Measurements from ENCODE around the gene SPTA1. TPM values are rescaled to one million over a fixed set of nuclear protein-coding genes. Genes with fewer than 3 reads are reported as not detected.
"Not testable (repeated sequence)": the region's sequence is repeated elsewhere in the genome, so short reads cannot be mapped to it uniquely, and the experiment has no call there.

Gene SPTA1
- not detected for polyA plus RNA-seq (2013, experiment 1 of 2; ENCODE audit: insufficient read length)
- polyA plus RNA-seq (2013, experiment 2 of 2; ENCODE audit: insufficient read length): not detected

- DNase-seq: no peak
These were observed at the start of gene SPTA1 for GRCh38 chr1:158686111-158687009. Gene SPTA1 (minus strand): TSS chr1:158686715. CDS start chr1:158686517, 198 bp downstream.

- DNase-seq: no peak
These were observed 49.3 kb upstream of the SPTA1 start for GRCh38 chr1:158735848-158736247.

GRCh38 chr1:158732524-158732923 is 46.0 kb upstream of the SPTA1 start:
- DNase-seq: no peak

- DNase-seq: no peak
These were observed 45.2 kb upstream of the SPTA1 start for GRCh38 chr1:158731707-158732106.

GRCh38 chr1:158730453-158730852 is 43.9 kb upstream of the SPTA1 start:
- DNase-seq: no peak

- DNase-seq: no peak
These were observed 42.2 kb upstream of the SPTA1 start for GRCh38 chr1:158728510-158729225.

- DNase-seq: no peak
These were observed 37.9 kb upstream of the SPTA1 start for GRCh38 chr1:158724442-158724841.

- DNase-seq: no peak
These were observed 34.1 kb upstream of the SPTA1 start, which contains the start of gene OR6K3 for GRCh38 chr1:158720620-158721019. Gene OR6K3 (minus strand): TSS chr1:158720720. CDS start chr1:158718115, 2,605 bp downstream.

- no peak for DNase-seq
These were observed 33.1 kb upstream of the SPTA1 start for GRCh38 chr1:158719664-158720063.

- no peak for DNase-seq
These were observed 30.8 kb upstream of the SPTA1 start for GRCh38 chr1:158717344-158717743.

- DNase-seq: no peak
These were observed 29.8 kb upstream of the SPTA1 start for GRCh38 chr1:158716335-158716734.

GRCh38 chr1:158714754-158715153 is 28.2 kb upstream of the SPTA1 start:
- no peak for DNase-seq

GRCh38 chr1:158711098-158711497 is 24.6 kb upstream of the SPTA1 start:
- no peak for DNase-seq

- no peak for DNase-seq
These were observed 19.6 kb upstream of the SPTA1 start for GRCh38 chr1:158706096-158706495.

- DNase-seq: no peak
These were observed 14.0 kb upstream of the SPTA1 start, which contains the start of gene OR6K2 for GRCh38 chr1:158700552-158700951. Gene OR6K2 (minus strand): TSS chr1:158700652. CDS start chr1:158700652, 0 bp downstream.

GRCh38 chr1:158694596-158694995 is 8.1 kb upstream of the SPTA1 start:
- DNase-seq: no peak

- DNase-seq: no peak
These were observed 5.8 kb upstream of the SPTA1 start for GRCh38 chr1:158692356-158692755.

- DNase-seq: no peak
These were observed 5.4 kb upstream of the SPTA1 start for GRCh38 chr1:158691907-158692306.

GRCh38 chr1:158691149-158691548 is 4.6 kb upstream of the SPTA1 start:
- not testable (repeated sequence) for DNase-seq

- no peak for DNase-seq
These were observed 3.4 kb upstream of the SPTA1 start for GRCh38 chr1:158689875-158690274.

- no peak for DNase-seq
These were observed 2.6 kb upstream of the SPTA1 start for GRCh38 chr1:158689110-158689509.

- not testable (repeated sequence) for DNase-seq
These were observed 1.8 kb upstream of the SPTA1 start for GRCh38 chr1:158688343-158688742.

- no peak for DNase-seq
These were observed 522 bp upstream of the SPTA1 start for GRCh38 chr1:158687037-158687436.

Measured in fibroblast of skin of abdomen (primary cell).